ENCODE measurements around the gene KATNB1. TPM values are rescaled to one million over a fixed set of nuclear protein-coding genes. Genes with fewer than 3 reads are reported as not detected.

The KATNB1 gene
- total RNA-seq, 4 donors from 2014 or later = 30.6 to 54.9 (median 41.1) TPM

- TF ChIP-seq POLR2A (IDR thresholded peaks at IDR 0.05) (no peak), CTCF (IDR thresholded peaks at IDR 0.05) (no peak)
- no peak overlapping the region for H3K4me3 ChIP-seq (ENCODE audit: low read depth, poor library complexity, severe bottlenecking)
- DNase-seq (ENCODE audit: low spot score in 2 of 2) = peak in 1 of 2 donors; percentile 57
- intact Hi-C loops (cut with DNase I; ENCODE audit: low total_unique reads) = no loop called here
- 81 to 97% methylated on average over 3 of the region's 3 CpGs for WGBS, 2 donors
Measured at GRCh38 chr16:57699481-57699880, 36.1 kb upstream of the KATNB1 start.

GRCh38 chr16:57699899-57700298 lies 35.7 kb upstream of the KATNB1 start:
- TF ChIP-seq CTCF (IDR thresholded peaks at IDR 0.05) (no peak), POLR2A (IDR thresholded peaks at IDR 0.05) (no peak)
- 93 to 94% methylated on average over 6 to 7 of the region's 7 CpGs for WGBS, 2 donors
- DNase-seq (ENCODE audit: low spot score in 2 of 2) = peak in 1 of 2 donors; percentile 81
- intact Hi-C loops (cut with DNase I; ENCODE audit: low total_unique reads) = no loop called here
- no peak overlapping the region for H3K4me3 ChIP-seq (ENCODE audit: low read depth, poor library complexity, severe bottlenecking)

- TF ChIP-seq POLR2A (IDR thresholded peaks at IDR 0.05) (no peak), CTCF (IDR thresholded peaks at IDR 0.05) (no peak)
- intact Hi-C loops (cut with DNase I; ENCODE audit: low total_unique reads) = no loop called here
- no peak overlapping the region for H3K4me3 ChIP-seq (ENCODE audit: low read depth, poor library complexity, severe bottlenecking)
- 78 to 83% methylated on average over 10 of the region's 10 CpGs for WGBS, 2 donors
- peak in 1 of 2 donors; percentile 57 for DNase-seq (ENCODE audit: low spot score in 2 of 2)
Measured at GRCh38 chr16:57700781-57701551, 34.6 kb upstream of the KATNB1 start.

- intact Hi-C loops (cut with DNase I; ENCODE audit: low total_unique reads) = no loop called here
- peak in 1 of 2 donors; percentile 76 for DNase-seq (ENCODE audit: low spot score in 2 of 2)
- WGBS, 2 donors = 83 to 90% methylated on average over 23 of the region's 23 CpGs
- no peak overlapping the region for H3K4me3 ChIP-seq (ENCODE audit: low read depth, poor library complexity, severe bottlenecking)
- TF ChIP-seq POLR2A (IDR thresholded peaks at IDR 0.05) (no peak), CTCF (IDR thresholded peaks at IDR 0.05) (no peak)
Measured at GRCh38 chr16:57701759-57702371, 33.7 kb upstream of the KATNB1 start.

GRCh38 chr16:57703416-57704010 lies 32.1 kb upstream of the KATNB1 start:
- WGBS, 2 donors = 90 to 92% methylated on average over 11 of the region's 11 CpGs
- H3K4me3 ChIP-seq (ENCODE audit: low read depth, poor library complexity, severe bottlenecking) = no peak overlapping the region
- intact Hi-C loops (cut with DNase I; ENCODE audit: low total_unique reads) = loop anchor here (2.0 kb wide), 1 partner anchor 73 kb away; no protein-coding TSS in a partner anchor
- DNase-seq (ENCODE audit: low spot score in 2 of 2) = peak in 1 of 2 donors; percentile 70
- no peak for TF ChIP-seq POLR2A (IDR thresholded peaks at IDR 0.05)
- no peak for TF ChIP-seq CTCF (IDR thresholded peaks at IDR 0.05)

Measured in lower leg skin (tissue), 4 donors.